Fibroblast of lung (primary cell): ENCODE data around the gene ATP8A1. TPM values are rescaled to one million over a fixed set of nuclear protein-coding genes. Genes with fewer than 3 reads are reported as not detected.
A peak's percentile ranks its signal among the peaks of the same experiment; 100 is the strongest.

Experiments used
- DNase-seq, 2 donors: peaks; one replicate each; pipeline versions ENCODE4 v3.0.0 to v3.0.0-alpha.2; 2010; ENCODE audit warnings: low read depth in 2 of 2
- H2AFZ ChIP-seq: 2 replicates; pipeline ENCODE4 v1.5.1; 2012; ENCODE audit warnings: low read length, control low read depth, inconsistent platforms
- H3K27ac ChIP-seq: 2 replicates; pipeline ENCODE4 v1.5.1; 2011; ENCODE audit warnings: low read length, control low read depth; ENCODE audit not compliant: insufficient read depth
- H3K27me3 ChIP-seq: 2 replicates; pipeline ENCODE4 v1.5.1; 2011; ENCODE audit warnings: mild to moderate bottlenecking, low read length; ENCODE audit not compliant: control insufficient read depth, insufficient read depth
- H3K36me3 ChIP-seq: 2 replicates; pipeline ENCODE4 v1.5.1; 2011; ENCODE audit warnings: low read length; ENCODE audit not compliant: control insufficient read depth, insufficient read depth
- H3K4me1 ChIP-seq: 2 replicates; pipeline ENCODE4 v1.5.1; 2011; ENCODE audit warnings: low read length; ENCODE audit not compliant: control insufficient read depth, insufficient read depth; ENCODE audit errors: extremely low read depth
- H3K4me2 ChIP-seq: 2 replicates; pipeline ENCODE4 v1.5.1; 2011; ENCODE audit warnings: low read length, control low read depth; ENCODE audit not compliant: insufficient read depth; ENCODE audit errors: extremely low read depth
- H3K4me3 ChIP-seq, 4 experiments: fragments of 200-600 bp in 1 of 4; sonication (generic) in 1 of 4; replicated peaks in 1 of 4; 2 replicates each; pipeline ENCODE4 v1.5.1; 2011 to 2016; ENCODE audit warnings: low read length in 4 of 4, low read depth in 3 of 4, mild to moderate bottlenecking in 3 of 4, control low read depth in 2 of 4, inconsistent platforms in 1 of 4, mixed read lengths in 1 of 4; ENCODE audit not compliant: insufficient read depth in 1 of 4; ENCODE audit errors: control extremely low read depth in 1 of 4
- H3K79me2 ChIP-seq: 2 replicates; pipeline ENCODE4 v1.5.1; 2012; ENCODE audit warnings: mild to moderate bottlenecking, low read length, inconsistent platforms; ENCODE audit not compliant: control insufficient read depth, insufficient read depth
- H3K9ac ChIP-seq: 2 replicates; pipeline ENCODE4 v1.5.1; 2011; ENCODE audit warnings: mild to moderate bottlenecking, low read length, control low read depth; ENCODE audit not compliant: insufficient read depth
- H3K9me3 ChIP-seq: 2 replicates; pipeline ENCODE4 v1.5.1; 2012; ENCODE audit warnings: low read depth, low read length; ENCODE audit not compliant: control insufficient read depth, insufficient read depth
- H4K20me1 ChIP-seq: 2 replicates; pipeline ENCODE4 v1.5.1; 2011; ENCODE audit warnings: low read length; ENCODE audit not compliant: control insufficient read depth, insufficient read depth; ENCODE audit errors: extremely low read depth
- CTCF ChIP-seq, 2 donors: IDR thresholded peaks in 1 of 2; conservative IDR thresholded peaks in 1 of 2; 1 replicate in 1 of 2; 2 replicates in 1 of 2; pipeline ENCODE4 v1.5.1; 2011 to 2012; ENCODE audit warnings: low read length in 2 of 2, control low read depth in 1 of 2, inconsistent platforms in 1 of 2, low read depth in 1 of 2, mild to moderate bottlenecking in 1 of 2
- EZH2 ChIP-seq: IDR thresholded peaks from 2 replicates; pipeline ENCODE4 v1.5.1; 2012; ENCODE audit warnings: low read length, control low read depth, mild to moderate bottlenecking; ENCODE audit errors: missing control alignments
- polyA plus RNA-seq, 2 donors: library from polyadenylated mRNA; depleted of rRNA in 1 of 2; stranded (reverse) in 1 of 2; unstranded in 1 of 2; fragments of >200 nt; gene quantifications; 2 replicates each; pipeline ENCODE4 v1.2.1, GENCODE V29; 2011 to 2012; ENCODE audit warnings: missing spikeins in 1 of 2
- total RNA-seq: library from RNA; depleted of rRNA; stranded (reverse); fragments of >200 nt; gene quantifications from 2 replicates; pipeline ENCODE4 v1.2.1, GENCODE V29; 2014

Gene ATP8A1
- total and polyA plus RNA-seq, 2 donors (not counting 1 experiment from before 2014, with no cell fraction given), result 0.36 to 4.8 TPM

GRCh38 chr4:42412251-42412650, 244.7 kb downstream of the ATP8A1 start:
- peak overlapping the region; percentile 37 for H3K4me2 ChIP-seq
- no peaks in the 10 kb centered on the region for H3K79me2 ChIP-seq
- no peaks in the 10 kb centered on the region for H4K20me1 ChIP-seq
- no peaks in the 10 kb centered on the region for H3K27me3 ChIP-seq
- H3K36me3 ChIP-seq, result no peaks in the 10 kb centered on the region
- H3K9me3 ChIP-seq, result no peaks in the 10 kb centered on the region
- H3K4me1 ChIP-seq, result no peaks in the 10 kb centered on the region
- no peak overlapping the region for H3K27ac ChIP-seq
- no peak overlapping the region for H3K9ac ChIP-seq
- no peak for TF ChIP-seq EZH2
- no peak for TF ChIP-seq CTCF (conservative IDR thresholded peaks at IDR 0.05 in 1 of 2, IDR thresholded peaks at IDR 0.05 in 1 of 2; ENCODE audit: low read depth in 1 of 2, low read length in 2 of 2)
- DNase-seq, result peak; percentile 94
- H2AFZ ChIP-seq, result no peak overlapping the region
- H3K4me3 ChIP-seq, result peak overlapping the region in 1 of 4 experiments; percentile 0

- Histone ChIP-seq H4K20me1 (no peaks in the 10 kb centered on the region), H3K79me2 (no peaks in the 10 kb centered on the region), H3K4me2 (no peak overlapping the region), H3K9me3 (no peaks in the 10 kb centered on the region), H3K36me3 (no peaks in the 10 kb centered on the region), H3K27ac (no peak overlapping the region), H2AFZ (no peak overlapping the region), H3K27me3 (no peaks in the 10 kb centered on the region), H3K9ac (no peak overlapping the region), H3K4me3 (peak overlapping the region in 1 of 4 experiments; percentile 0), H3K4me1 (no peaks in the 10 kb centered on the region)
- no peak for TF ChIP-seq CTCF (conservative IDR thresholded peaks at IDR 0.05 in 1 of 2, IDR thresholded peaks at IDR 0.05 in 1 of 2; ENCODE audit: low read depth in 1 of 2, low read length in 2 of 2)
- no peak for TF ChIP-seq EZH2
- peak in 1 of 2 donors; percentile 83 for DNase-seq
Observed at GRCh38 chr4:42411803-42412202, 245.1 kb downstream of the ATP8A1 start.

GRCh38 chr4:42410446-42410845, 246.5 kb downstream of the ATP8A1 start:
- DNase-seq, result no peak
- no peaks in the 10 kb centered on the region for H3K36me3 ChIP-seq
- H3K79me2 ChIP-seq, result no peaks in the 10 kb centered on the region
- TF ChIP-seq CTCF (conservative IDR thresholded peaks at IDR 0.05 in 1 of 2, IDR thresholded peaks at IDR 0.05 in 1 of 2; ENCODE audit: low read depth in 1 of 2, low read length in 2 of 2) (no peak), EZH2 (no peak)
- H3K9ac ChIP-seq, result no peak overlapping the region
- H3K4me3 ChIP-seq, result no peak overlapping the region
- H3K4me1 ChIP-seq, result no peaks in the 10 kb centered on the region
- no peaks in the 10 kb centered on the region for H4K20me1 ChIP-seq
- no peak overlapping the region for H3K4me2 ChIP-seq
- H3K9me3 ChIP-seq, result no peaks in the 10 kb centered on the region
- H2AFZ ChIP-seq, result no peak overlapping the region
- no peaks in the 10 kb centered on the region for H3K27me3 ChIP-seq
- no peak overlapping the region for H3K27ac ChIP-seq
